GM12801 (cell line): ENCODE measurements around the gene UST.

Source experiments
- TF ChIP-seq, protein P1 (sequence below): IDR thresholded peaks from one replicate; pipeline ENCODE4 v1.5.1; 2011; ENCODE audit warnings: control low read depth; ENCODE audit not compliant: insufficient read length; ENCODE audit errors: extremely low read depth

Gene UST, protein sequence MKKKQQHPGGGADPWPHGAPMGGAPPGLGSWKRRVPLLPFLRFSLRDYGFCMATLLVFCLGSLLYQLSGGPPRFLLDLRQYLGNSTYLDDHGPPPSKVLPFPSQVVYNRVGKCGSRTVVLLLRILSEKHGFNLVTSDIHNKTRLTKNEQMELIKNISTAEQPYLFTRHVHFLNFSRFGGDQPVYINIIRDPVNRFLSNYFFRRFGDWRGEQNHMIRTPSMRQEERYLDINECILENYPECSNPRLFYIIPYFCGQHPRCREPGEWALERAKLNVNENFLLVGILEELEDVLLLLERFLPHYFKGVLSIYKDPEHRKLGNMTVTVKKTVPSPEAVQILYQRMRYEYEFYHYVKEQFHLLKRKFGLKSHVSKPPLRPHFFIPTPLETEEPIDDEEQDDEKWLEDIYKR

DNA sequence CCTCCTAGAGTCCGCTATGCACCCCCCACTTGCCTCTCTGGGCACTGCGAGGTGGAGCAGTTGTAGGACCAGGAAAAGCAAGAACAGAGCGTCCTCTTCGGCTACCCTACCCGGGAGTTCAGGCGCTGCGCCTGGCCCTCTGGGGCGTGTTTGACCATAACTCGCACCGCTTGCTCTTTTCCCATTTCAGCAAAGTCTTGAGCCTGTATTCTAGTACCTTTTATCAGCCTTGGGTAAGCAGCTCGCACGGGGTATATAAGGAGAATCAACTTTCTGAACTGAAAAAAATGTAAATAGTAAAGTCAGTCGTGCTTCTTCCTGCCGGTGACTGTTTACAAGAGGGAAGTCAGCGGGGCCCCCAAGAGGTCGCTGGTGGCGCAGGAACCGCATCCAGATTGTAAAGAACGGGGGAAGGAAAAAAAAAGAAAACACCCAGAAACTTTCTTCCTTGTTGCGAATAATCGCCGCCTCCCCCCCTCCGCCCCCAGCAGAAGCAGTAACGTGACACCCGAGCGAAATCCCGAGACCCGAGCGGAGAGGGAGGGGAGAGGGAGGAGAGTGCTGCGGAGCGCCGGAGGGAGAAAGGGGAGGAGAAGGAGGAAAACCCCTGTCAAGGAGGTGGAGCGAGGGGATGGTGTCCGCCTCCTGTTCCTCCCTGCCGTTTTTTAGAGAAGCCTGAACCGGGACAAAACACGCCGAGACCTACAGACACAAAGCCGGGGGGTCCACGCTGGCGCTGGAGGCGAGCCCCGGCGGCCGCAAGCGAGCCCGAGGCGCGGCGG lies at the start of gene UST:
Gene UST, plus strand, starts transcription at position 668 of the 782 bp plus-strand sequence. CDS start 401 bp downstream, outside the sequence.
- TF ChIP-seq, protein P1, sequence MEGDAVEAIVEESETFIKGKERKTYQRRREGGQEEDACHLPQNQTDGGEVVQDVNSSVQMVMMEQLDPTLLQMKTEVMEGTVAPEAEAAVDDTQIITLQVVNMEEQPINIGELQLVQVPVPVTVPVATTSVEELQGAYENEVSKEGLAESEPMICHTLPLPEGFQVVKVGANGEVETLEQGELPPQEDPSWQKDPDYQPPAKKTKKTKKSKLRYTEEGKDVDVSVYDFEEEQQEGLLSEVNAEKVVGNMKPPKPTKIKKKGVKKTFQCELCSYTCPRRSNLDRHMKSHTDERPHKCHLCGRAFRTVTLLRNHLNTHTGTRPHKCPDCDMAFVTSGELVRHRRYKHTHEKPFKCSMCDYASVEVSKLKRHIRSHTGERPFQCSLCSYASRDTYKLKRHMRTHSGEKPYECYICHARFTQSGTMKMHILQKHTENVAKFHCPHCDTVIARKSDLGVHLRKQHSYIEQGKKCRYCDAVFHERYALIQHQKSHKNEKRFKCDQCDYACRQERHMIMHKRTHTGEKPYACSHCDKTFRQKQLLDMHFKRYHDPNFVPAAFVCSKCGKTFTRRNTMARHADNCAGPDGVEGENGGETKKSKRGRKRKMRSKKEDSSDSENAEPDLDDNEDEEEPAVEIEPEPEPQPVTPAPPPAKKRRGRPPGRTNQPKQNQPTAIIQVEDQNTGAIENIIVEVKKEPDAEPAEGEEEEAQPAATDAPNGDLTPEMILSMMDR: no peak

DNA sequence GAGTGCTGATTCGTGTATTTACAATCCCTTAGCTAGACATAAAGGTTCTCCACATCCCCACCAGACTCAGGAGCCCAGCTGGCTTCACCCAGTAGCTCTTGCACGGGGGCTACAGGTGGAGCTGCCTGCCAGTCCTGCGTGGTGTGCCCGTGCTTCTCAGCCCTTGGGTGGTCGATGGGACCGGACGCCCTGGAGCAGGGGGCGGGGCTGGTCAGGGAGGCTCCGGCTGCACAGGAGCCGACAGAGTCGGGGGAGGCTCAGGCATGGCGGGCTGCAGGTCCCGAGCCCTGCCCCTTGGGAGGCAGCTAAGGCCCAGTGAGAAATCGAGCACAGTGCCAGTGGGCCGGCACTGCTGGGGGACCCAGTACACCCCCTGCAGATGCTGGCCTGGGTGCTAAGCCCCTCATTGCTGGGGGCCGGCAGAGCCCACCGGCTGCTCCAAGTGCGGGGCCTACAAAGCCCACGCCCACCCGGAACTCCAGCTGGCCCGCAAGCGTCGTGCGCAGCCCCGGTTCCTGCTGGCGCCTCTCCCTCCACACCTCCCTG lies 48.9 kb upstream of the UST start:
- TF ChIP-seq, protein P1: no peak

DNA sequence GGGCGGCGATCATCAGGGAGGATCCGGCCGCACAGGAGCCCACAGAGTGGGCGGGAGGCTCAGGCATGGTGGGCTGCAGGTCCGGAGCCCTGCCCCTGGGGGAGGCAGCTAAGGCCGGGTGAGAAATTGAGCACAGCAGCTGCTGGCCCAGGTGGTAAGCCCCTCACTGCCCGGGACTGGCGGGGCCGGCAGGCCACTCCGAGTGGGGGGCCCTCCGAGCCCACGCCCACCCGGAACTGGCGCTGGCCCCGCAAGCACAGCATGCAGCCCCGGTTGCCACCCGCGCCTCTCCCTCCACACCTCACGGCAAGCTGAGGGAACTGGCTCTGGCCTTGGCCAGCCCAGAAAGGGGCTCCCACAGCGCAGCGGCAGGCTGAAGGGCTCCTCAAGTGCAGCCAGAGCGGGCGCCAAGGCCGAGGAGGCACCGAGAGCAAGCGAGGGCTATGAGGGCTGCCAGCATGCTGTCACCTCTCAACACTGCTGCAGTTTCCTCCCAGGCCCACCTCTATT lies 48.1 kb upstream of the UST start:
- TF ChIP-seq, protein P1: no peak

DNA sequence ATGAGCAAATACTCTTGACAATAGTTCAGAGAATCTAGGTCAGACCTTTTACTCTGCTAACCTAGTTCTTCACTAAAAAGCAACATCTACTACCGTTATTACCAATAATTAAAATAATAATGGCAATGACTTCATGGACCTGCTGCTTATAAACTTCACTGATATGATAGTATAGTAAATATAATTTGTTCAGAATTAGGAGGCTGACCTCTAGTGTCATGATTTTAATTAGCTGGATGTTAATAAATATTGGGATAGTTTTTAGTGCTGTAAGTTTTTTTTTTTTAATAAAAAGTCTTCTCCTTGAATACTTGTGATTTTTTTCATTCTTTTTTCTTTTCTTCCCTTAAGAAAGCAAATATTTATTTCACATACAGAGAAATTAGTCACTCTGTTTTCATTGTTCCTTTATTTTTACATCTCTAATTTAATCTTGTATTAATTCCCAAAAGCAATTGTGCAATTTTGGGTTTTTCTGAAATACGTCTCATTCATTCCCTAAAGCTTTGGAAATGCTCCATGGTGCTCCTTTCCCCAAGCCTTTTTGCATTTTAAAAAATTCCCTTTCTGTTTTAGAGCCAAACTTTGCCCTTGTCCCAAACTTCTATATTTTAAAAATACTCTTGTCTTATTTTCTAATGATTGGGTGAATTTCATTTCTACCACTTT lies 46.6 kb upstream of the UST start:
- TF ChIP-seq, protein P1: no peak

- TF ChIP-seq, protein P1: no peak
These were observed 46.0 kb upstream of the UST start for GRCh38 chr6:148700741-148701311.

GRCh38 chr6:148701375-148701774 lies 45.5 kb upstream of the UST start:
- TF ChIP-seq, protein P1: no peak

DNA sequence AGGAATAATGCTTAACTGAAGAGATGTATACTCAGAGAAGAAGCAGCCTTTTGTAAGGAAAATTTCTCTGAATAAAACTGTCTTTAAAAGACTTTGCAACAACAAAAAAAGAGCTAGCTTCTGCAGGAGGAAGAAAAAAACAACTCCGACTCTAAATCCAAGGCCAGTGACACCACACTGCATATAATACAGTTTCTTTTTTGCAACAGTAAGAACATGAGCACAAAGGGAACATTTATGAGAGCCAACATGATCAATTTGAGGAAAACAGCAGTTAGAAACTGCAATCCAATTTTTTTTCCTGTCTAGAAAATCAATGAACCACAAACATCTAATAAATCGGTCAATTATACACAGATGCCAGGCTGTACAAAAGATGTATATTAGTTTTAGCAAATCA lies 42.9 kb upstream of the UST start:
- TF ChIP-seq, protein P1: no peak
